Activated T-cell treated with anti-CD3 and anti-CD28 coated beads, Interleukin-2, amount 50 U/mL, for 24 hours (primary cell): ENCODE data around the gene CGB7.
"Not testable (repeated sequence)": the region's sequence is repeated elsewhere in the genome, so short reads cannot be mapped to it uniquely, and the experiment has no call there.

Experiments
- DNase-seq: peaks from one replicate; pipeline ENCODE4 v3.0.0-alpha.2; 2020
- H3K27ac Mint-ChIP-seq: 2 replicates; pipeline ENCODE4 v1.8.0; 2020; ENCODE audit warnings: mild to moderate bottlenecking, mixed read lengths
- H3K27me3 Mint-ChIP-seq: 2 replicates; pipeline ENCODE4 v1.8.0; 2020; ENCODE audit warnings: mixed read lengths
- H3K36me3 Mint-ChIP-seq: 2 replicates; pipeline ENCODE4 v1.8.0; 2020; ENCODE audit warnings: low read depth, mixed read lengths
- H3K4me1 Mint-ChIP-seq: 2 replicates; pipeline ENCODE4 v1.8.0; 2020; ENCODE audit warnings: low read depth, mixed read lengths
- H3K4me3 Mint-ChIP-seq: 2 replicates; pipeline ENCODE4 v1.8.0; 2020; ENCODE audit warnings: mild to moderate bottlenecking, moderate library complexity, mixed read lengths
- H3K9me3 Mint-ChIP-seq: 2 replicates; pipeline ENCODE4 v1.8.0; 2020; ENCODE audit warnings: mixed read lengths

The CGB7 gene

GRCh38 chr19:49064029-49064629 lies 6.6 kb upstream of the CGB7 start:
- no peak for DNase-seq
- Mint-ChIP-seq H3K4me1 (no peaks in the 10 kb centered on the region), H3K9me3 (no peaks in the 10 kb centered on the region), H3K4me3 (no peak overlapping the region), H3K36me3 (no peaks in the 10 kb centered on the region), H3K27me3 (peaks cover 68% of the 10 kb centered on the region), H3K27ac (no peak overlapping the region)

GRCh38 chr19:49061445-49061844 lies 3.9 kb upstream of the CGB7 start:
- Mint-ChIP-seq H3K36me3 (no peaks in the 10 kb centered on the region), H3K9me3 (no peaks in the 10 kb centered on the region), H3K27ac (no peak overlapping the region), H3K4me3 (no peak overlapping the region), H3K4me1 (peaks cover 17% of the 10 kb centered on the region), H3K27me3 (peaks cover 75% of the 10 kb centered on the region)
- no peak for DNase-seq

DNA sequence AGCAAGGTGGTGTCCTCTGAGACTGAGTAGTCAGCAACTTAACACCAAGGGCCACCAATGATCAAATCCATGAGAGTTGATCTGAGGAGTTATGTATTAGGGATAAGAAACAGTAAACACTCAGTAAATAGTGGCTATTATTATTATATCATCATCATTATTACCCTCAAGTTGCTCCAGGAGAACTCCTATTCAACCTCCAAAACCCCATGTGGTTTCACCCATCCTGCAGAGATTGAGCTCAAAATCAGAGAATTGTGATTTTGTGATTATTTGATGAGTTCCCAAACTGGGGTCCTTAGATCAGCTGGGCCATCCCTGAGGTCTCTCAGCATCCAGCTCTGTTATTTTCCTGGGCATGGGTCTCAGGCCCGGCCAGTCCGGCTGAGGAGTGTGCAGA lies 3.5 kb upstream of the CGB7 start:
- DNase-seq, result no peak
- Mint-ChIP-seq H3K27ac (no peak overlapping the region), H3K36me3 (no peaks in the 10 kb centered on the region), H3K9me3 (no peaks in the 10 kb centered on the region), H3K4me3 (no peak overlapping the region), H3K27me3 (peaks cover 74% of the 10 kb centered on the region), H3K4me1 (peaks cover 21% of the 10 kb centered on the region)

DNA sequence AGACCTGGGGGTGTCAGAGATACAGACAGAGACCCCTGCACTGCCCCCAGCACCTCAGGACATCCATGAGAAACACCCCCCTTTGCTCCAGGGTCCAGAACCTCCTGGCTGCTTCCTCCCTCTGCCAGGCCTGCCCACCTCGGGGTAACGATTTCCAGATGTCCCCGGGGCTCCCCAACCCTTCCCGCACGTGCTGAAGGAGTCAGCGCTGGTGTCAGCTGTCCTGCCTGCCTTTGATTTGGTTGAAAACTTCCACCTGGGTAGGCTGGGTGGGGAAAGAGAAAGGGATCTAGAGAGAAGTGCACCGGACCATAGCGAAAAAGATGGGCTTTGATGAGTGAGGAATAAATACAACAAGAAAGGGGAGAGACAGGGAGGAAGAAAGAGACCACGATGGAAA lies 1.5 kb upstream of the CGB7 start:
- no peaks in the 10 kb centered on the region for H3K9me3 Mint-ChIP-seq
- no peak overlapping the region for H3K4me3 Mint-ChIP-seq
- no peak for DNase-seq
- no peak overlapping the region for H3K27ac Mint-ChIP-seq
- peaks cover 65% of the 10 kb centered on the region for H3K27me3 Mint-ChIP-seq
- no peaks in the 10 kb centered on the region for H3K36me3 Mint-ChIP-seq
- H3K4me1 Mint-ChIP-seq, result peaks cover 21% of the 10 kb centered on the region

DNA sequence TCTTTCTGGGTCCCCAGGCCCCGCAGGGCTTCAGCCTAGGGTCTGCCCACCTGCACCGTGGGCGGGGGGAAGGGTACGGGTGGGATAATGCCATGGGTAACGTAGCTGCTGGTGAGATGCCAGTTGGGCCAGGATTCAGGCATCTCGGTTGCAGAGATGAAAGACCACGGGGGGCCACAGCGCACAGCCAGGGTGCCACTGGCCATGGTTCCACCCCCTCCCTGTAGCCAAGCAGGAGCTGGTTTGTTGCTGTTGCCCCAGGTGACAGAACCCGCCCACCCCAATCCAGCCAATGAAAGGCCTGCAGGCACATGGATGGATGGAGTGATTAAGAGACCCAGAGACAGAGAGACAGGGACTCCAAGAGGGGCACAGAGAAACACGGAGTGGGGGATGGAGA lies 1.0 kb upstream of the CGB7 start:
- no peaks in the 10 kb centered on the region for H3K9me3 Mint-ChIP-seq
- peaks cover 60% of the 10 kb centered on the region for H3K27me3 Mint-ChIP-seq
- H3K4me1 Mint-ChIP-seq, result peaks cover 21% of the 10 kb centered on the region
- no peaks in the 10 kb centered on the region for H3K36me3 Mint-ChIP-seq
- DNase-seq, result no peak
- no peak overlapping the region for H3K27ac Mint-ChIP-seq
- H3K4me3 Mint-ChIP-seq, result no peak overlapping the region

- Mint-ChIP-seq H3K4me1 (peaks cover 21% of the 10 kb centered on the region), H3K27me3 (peaks cover 56% of the 10 kb centered on the region), H3K4me3 (peak overlapping the region; percentile 61)
- not testable (repeated sequence) for H3K27ac Mint-ChIP-seq, H3K36me3 Mint-ChIP-seq, DNase-seq, H3K9me3 Mint-ChIP-seq
These were observed 500 bp downstream of the CGB7 start for GRCh38 chr19:49056902-49057596.

DNA sequence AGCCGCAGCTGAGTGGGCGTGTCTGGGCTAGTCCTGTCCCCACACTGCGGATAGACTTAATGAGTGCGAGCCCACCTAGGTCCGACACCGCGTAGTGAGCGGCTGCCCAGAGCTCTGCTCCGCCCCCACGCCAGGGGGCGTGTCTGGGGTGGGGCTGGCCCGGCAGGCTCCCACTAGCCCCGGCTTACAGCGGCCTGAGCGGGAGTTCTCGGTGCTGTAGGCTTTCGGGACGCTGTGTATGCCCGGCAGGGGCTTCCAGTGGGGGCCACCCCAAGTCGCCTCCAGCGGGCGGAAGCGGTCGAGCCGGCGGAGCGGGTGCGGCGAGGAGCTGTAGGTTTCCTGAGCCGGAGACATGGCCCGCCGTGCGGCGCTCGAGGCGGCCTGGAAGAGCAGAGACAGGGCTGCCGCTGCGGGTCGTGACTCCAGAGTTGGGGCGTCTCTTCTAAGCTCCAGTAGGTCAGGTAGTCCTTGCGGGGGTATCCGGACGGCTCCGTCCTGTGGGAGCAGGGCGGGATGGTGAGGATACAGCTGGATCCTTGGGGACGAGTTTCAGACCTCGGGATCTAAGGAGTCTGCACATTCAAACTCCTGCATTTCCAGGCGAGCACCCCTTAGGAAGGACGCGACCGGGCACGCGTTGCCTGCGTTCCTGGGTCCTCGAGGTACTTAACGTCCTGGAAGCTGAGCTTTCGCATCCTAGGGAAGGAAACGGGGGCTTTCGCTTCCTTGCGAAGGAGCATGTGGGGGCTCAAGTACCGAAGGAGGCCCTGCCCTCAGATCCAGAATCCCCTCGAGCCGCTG lies 1.2 kb downstream of the CGB7 start:
- peak overlapping the region; percentile 61 for H3K4me3 Mint-ChIP-seq
- peaks cover 52% of the 10 kb centered on the region for H3K27me3 Mint-ChIP-seq
- no peak overlapping the region for H3K27ac Mint-ChIP-seq
- H3K36me3 Mint-ChIP-seq, result no peaks in the 10 kb centered on the region
- H3K9me3 Mint-ChIP-seq, result no peaks in the 10 kb centered on the region
- peak; percentile 77 for DNase-seq
- H3K4me1 Mint-ChIP-seq, result peaks cover 21% of the 10 kb centered on the region

GRCh38 chr19:49050376-49051033 lies 7.0 kb downstream of the CGB7 start:
- H3K9me3 Mint-ChIP-seq, DNase-seq: not testable (repeated sequence)

GRCh38 chr19:49049834-49050233 lies 7.7 kb downstream of the CGB7 start:
- not testable (repeated sequence) for H3K4me1 Mint-ChIP-seq, DNase-seq, H3K27me3 Mint-ChIP-seq, H3K36me3 Mint-ChIP-seq, H3K27ac Mint-ChIP-seq, H3K9me3 Mint-ChIP-seq, H3K4me3 Mint-ChIP-seq

More at GRCh38 chr19:49050376-49051033, 7.0 kb downstream of the CGB7 start:
- H3K36me3 Mint-ChIP-seq, H3K4me3 Mint-ChIP-seq, H3K4me1 Mint-ChIP-seq, H3K27me3 Mint-ChIP-seq, H3K27ac Mint-ChIP-seq: not testable (repeated sequence)

- not testable (repeated sequence) for H3K27ac Mint-ChIP-seq, H3K9me3 Mint-ChIP-seq, H3K36me3 Mint-ChIP-seq, DNase-seq, H3K27me3 Mint-ChIP-seq, H3K4me1 Mint-ChIP-seq, H3K4me3 Mint-ChIP-seq
These were observed 8.5 kb downstream of the CGB7 start, which contains the start of gene CGB8 for GRCh38 chr19:49049011-49049410. CGB8 (minus strand) TSS chr19:49049111; CDS start chr19:49048739, 372 bp downstream.

GRCh38 chr19:49043548-49043947 lies 14.0 kb downstream of the CGB7 start, which contains the start of gene CGB5:
CGB5 (plus strand) TSS chr19:49043848; CDS start chr19:49044210, 362 bp downstream.
- DNase-seq, H3K4me1 Mint-ChIP-seq, H3K4me3 Mint-ChIP-seq, H3K27me3 Mint-ChIP-seq, H3K36me3 Mint-ChIP-seq, H3K27ac Mint-ChIP-seq, H3K9me3 Mint-ChIP-seq: not testable (repeated sequence)

GRCh38 chr19:49042666-49043065 lies 14.9 kb downstream of the CGB7 start:
- H3K4me1 Mint-ChIP-seq, H3K36me3 Mint-ChIP-seq, DNase-seq, H3K4me3 Mint-ChIP-seq, H3K27me3 Mint-ChIP-seq, H3K27ac Mint-ChIP-seq, H3K9me3 Mint-ChIP-seq: not testable (repeated sequence)

GRCh38 chr19:49042177-49042576 lies 15.4 kb downstream of the CGB7 start:
- Mint-ChIP-seq H3K4me3 (no peak overlapping the region), H3K4me1 (no peaks in the 10 kb centered on the region), H3K36me3 (no peaks in the 10 kb centered on the region), H3K27me3 (no peaks in the 10 kb centered on the region), H3K9me3 (no peaks in the 10 kb centered on the region), H3K27ac (no peak overlapping the region)
- DNase-seq, result no peak

DNA sequence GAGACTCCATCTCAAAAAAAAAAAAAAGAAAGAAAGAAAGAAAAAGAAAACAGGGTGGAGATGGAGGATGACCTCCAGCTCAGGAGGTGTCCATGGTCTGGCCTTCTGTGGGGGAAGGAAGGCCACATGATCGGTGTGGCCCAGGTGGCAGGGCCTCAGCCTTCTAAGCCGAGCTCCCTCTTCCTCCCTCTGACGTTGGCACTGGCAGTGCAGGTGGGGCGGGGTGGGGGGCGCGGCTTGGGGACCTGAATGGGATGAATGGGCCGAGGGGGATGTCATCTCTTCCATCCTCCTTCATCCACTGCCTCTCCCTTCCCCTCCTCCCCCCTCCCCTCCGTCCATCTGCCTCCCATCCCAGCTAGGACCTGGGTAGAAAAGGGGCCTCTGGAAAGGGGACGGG lies 17.8 kb downstream of the CGB7 start:
- not testable (repeated sequence) for H3K4me3 Mint-ChIP-seq, DNase-seq, H3K27me3 Mint-ChIP-seq, H3K27ac Mint-ChIP-seq, H3K9me3 Mint-ChIP-seq, H3K36me3 Mint-ChIP-seq, H3K4me1 Mint-ChIP-seq
